ENCODE measurements around the gene HOXB8.

HOXB8 gene

GRCh38 chr17:48610282-48611211 lies 4.5 kb downstream of the HOXB8 start, which contains the start of gene HOXB7:
TSS of gene HOXB7 (minus strand) at chr17:48611017. CDS start at chr17:48610918, 99 bp downstream.
- DNase-seq (ENCODE audit: low read depth), result no peak

DNA sequence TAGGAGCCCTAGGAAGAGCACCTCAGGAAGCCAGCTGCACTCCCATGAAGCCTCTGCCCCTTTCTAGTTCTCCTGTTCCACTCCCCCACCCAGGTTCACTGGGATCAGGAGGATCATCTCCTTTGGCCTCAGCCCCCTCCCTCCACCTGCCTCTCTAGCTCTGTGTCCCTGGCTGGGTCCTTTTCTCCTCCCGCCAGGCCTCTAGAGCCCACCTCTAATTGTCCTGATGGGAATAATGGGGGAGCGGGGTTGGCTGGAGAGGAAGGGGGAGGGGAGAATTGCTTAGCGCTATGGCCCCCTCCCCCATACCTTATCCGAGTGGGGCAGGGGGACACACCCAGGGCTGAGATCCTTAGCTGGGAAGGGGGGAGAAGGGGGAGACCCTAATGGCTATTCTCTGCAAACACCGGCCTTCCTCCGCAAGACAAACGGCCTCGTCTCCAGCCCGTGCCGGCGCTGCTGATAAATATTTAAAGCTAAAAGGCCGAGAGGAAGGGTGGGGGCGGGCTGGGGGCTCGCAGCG lies 5.3 kb downstream of the HOXB8 start:
- DNase-seq (ENCODE audit: low read depth), result no peak

- no peak for DNase-seq (ENCODE audit: low read depth)
Observed at GRCh38 chr17:48609033-48609432, 6.1 kb downstream of the HOXB8 start.

DNA sequence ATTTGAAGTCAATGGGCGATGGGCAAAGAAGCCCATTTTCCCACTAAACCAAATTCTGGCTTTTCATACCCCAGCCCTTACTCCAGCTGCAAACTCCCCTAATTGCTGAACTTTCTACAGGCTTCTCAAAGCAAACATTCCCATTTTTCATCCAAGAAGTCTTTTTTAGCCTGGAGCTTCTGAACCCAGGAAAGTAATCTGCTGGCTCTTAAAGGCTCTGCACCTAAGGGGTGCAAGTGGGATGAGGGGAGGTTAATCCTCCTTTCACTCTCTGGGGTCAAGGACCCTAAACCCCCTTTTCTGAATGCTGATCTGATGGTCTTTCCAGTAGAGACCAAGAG lies 6.6 kb downstream of the HOXB8 start:
- DNase-seq (ENCODE audit: low read depth), result no peak

- DNase-seq (ENCODE audit: low read depth), result no peak
Observed at GRCh38 chr17:48606892-48607614, 8.0 kb downstream of the HOXB8 start.

GRCh38 chr17:48605991-48606891 lies 8.9 kb downstream of the HOXB8 start:
- no peak for DNase-seq (ENCODE audit: low read depth)

- no peak for DNase-seq (ENCODE audit: low read depth)
Observed at GRCh38 chr17:48605409-48605919, 9.6 kb downstream of the HOXB8 start.

DNA sequence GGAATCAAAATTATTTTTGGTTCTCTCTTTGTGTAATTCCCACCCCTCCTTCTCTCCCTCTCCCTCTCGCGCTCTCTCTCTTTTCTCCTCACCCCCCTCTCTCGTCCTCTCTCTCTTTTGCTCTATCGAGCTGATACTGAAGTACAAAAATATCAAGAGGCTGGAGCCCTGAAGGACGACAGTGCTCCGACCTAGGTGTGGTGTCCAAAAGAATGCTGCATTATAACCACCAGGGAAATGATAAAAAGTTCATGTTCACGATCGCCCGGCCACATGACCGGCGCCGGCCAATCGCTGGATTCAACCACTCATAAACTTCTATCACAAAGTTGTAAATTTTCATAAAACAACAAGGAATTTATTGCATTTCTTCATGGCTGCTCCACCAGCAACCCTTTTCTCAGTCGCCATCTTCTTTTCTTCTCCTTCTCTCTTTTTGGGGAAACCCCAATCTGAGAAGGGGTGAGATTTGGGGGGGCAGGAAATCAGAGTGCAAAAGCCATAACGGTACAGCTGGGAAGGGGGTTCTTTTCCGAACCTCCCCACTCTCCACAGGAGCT lies 10.2 kb downstream of the HOXB8 start, which contains the start of gene HOXB6:
TSS of gene HOXB6 (minus strand) at position 217 of the 560 bp plus-strand sequence. CDS start 6,836 bp downstream, outside the sequence.
- DNase-seq (ENCODE audit: low read depth), result no peak

- no peak for DNase-seq (ENCODE audit: low read depth)
Observed at GRCh38 chr17:48603959-48604769, 10.9 kb downstream of the HOXB8 start.

DNA sequence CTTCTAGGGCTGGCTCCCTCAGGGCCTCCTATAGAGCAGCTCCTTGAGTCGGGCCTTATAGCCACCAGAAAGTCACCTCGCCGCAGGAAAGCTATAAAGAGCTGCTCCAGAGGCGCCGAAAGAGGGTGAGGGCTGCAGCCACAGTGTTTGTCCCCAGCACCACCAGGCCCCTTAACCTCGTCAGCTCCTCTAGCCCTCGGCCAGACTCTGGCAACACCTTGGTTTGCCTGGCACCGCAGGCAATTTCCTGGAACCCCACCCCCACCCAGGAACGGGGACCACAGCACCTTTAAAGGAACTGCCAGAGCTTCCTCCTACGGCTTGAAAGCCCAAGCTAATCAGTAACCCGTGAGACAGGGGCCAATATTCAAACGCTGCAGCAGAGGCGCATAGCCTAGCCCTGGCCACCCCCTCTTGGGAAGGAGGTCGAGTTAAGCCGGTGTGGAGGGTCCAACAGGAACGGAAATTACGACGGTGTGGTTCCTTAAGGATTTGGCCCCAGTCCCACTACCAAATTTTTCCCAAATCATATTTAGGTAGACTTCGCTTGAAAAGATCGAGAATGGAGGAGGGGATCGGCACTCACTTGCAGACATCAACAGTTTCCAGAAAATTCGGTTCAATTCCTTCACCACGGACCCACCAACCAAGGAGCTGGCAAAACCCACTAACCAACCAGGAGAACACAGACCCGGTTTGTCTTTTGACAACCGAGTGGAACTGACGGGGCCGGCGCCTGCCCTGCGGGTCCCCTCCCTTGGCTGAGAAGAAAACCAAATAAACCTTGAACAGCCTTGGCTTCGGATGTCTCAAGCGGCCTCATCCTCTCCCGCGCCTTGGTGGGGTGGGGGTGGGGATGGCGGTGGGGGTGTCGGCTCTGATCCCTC lies 13.3 kb downstream of the HOXB8 start:
- DNase-seq (ENCODE audit: low read depth), result no peak

DNA sequence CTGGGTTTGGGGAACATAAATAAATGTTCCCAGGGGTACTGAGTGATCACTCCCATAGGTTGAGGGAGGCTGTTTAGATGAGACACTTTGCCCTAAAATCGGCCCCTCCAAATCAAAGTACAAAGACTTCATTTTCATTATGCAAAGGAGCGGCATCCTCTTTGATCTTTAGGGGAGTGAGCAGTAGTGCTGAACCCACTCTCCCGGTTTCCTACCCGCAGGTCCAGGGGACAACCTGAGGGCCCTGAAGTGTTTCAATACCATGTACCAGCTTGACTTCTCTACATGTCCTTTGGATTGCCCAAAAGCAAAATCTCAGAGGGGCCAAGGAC lies 13.9 kb downstream of the HOXB8 start:
- no peak for DNase-seq (ENCODE audit: low read depth)

- DNase-seq (ENCODE audit: low read depth), result no peak
Observed at GRCh38 chr17:48600244-48601098, 14.6 kb downstream of the HOXB8 start.

- DNase-seq (ENCODE audit: low read depth), result no peak
Observed at GRCh38 chr17:48599354-48599753, 15.7 kb downstream of the HOXB8 start.

GRCh38 chr17:48598736-48599135 lies 16.4 kb downstream of the HOXB8 start:
- no peak for DNase-seq (ENCODE audit: low read depth)

DNA sequence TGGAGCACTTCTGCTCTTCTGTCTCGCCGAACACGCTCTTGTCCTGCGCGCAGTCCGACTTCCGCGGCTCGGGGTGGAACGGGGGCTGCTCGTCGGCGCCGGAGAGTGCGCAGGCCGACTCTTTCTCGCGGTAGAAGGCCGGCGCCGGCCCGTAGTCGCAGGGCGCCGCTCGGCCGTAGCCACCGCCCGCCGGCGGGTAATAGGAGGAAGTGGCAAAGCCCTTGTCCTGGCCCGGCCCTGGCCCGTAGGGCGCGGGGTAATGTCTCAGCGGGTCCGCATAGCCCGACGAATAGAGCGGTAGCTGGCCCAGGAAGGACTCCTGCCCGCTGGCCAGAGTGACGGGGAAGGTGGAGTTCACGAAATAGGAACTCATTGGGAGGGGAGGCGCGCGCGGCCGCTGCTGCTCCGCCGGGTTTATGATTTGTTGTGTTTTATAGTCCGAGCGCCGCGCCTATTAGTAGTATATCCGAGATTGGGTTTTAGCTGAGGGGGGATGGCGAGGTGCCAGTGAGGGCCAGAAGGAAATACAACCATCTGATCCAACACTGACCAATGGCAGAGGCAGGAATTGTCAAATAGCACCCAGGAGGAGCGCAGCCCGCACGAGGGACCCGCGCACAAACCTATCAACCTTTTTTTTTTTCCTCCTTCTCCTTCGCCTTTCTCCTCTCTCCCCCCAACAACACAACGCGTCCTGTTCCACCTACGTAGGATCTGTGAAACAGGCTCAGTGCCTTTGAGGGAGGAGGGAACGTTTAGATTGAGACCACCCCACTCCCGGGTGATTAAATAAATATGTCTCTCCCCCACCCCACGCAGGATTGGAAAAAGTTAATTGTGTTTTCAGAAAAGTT lies 17.1 kb downstream of the HOXB8 start:
- no peak for DNase-seq (ENCODE audit: low read depth)

DNA sequence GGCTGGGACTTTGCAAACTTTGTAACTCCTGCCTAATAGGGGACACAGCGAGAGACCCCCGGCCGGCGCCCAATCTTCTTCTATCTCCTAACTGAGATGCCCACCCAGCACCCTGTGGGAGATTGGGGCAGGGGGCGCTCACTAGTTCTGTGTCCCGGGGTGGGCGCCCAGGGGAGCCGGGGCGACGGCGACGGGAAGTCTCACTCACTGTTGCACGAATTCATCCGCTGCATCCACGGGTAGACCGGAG lies 17.6 kb downstream of the HOXB8 start:
- DNase-seq (ENCODE audit: low read depth), result no peak

GRCh38 chr17:48596735-48597527 lies 18.2 kb downstream of the HOXB8 start:
- no peak for DNase-seq (ENCODE audit: low read depth)

Measured in activated gamma-delta T cell treated with anti-CD3 and anti-CD28 coated beads, Interleukin-2, amount 50 U/mL, for 16 hours (primary cell).